ENCODE measurements around the gene GNG13. TPM values are rescaled to one million over a fixed set of nuclear protein-coding genes. Genes with fewer than 3 reads are reported as not detected.

The GNG13 gene
- total and polyA plus RNA-seq, 7 donors, result not detected

GRCh38 chr16:797120-797420, 3.5 kb downstream of the GNG13 start:
- intact Hi-C loops (cut with DNase I), result no loop called here
- H3K36me3 ChIP-seq (ENCODE audit: insufficient read depth in 1 of 2, low read depth in 1 of 2), result no peaks in the 10 kb centered on the region
- H3K4me3 ChIP-seq, result no peak overlapping the region
- DNase-seq (no peak), ATAC-seq (no peak)
- WGBS, 3 donors, result 88 to 100% (median 96%) methylated on average over 1 to 2 of the region's 2 CpGs
- TF ChIP-seq CTCF (IDR thresholded peaks at IDR 0.05), result no peak
- no peaks in the 10 kb centered on the region for H3K9me3 ChIP-seq
- H3K27ac ChIP-seq, result no peak overlapping the region
- H3K27me3 ChIP-seq (ENCODE audit: insufficient read depth in 3 of 3, low read length in 2 of 3), result peaks cover 0 to 39% (median 17%) of the 10 kb centered on the region in 3 donors
- no peaks in the 10 kb centered on the region for H3K4me1 ChIP-seq

- Histone ChIP-seq H3K9me3 (no peaks in the 10 kb centered on the region), H3K4me1 (no peaks in the 10 kb centered on the region), H3K4me3 (no peak overlapping the region), H3K27ac (no peak overlapping the region), H3K27me3 (ENCODE audit: insufficient read depth in 3 of 3, low read length in 2 of 3) (peaks cover 0 to 33% (median 12%) of the 10 kb centered on the region in 3 donors), H3K36me3 (ENCODE audit: insufficient read depth in 1 of 2, low read depth in 1 of 2) (no peaks in the 10 kb centered on the region)
- no peak for TF ChIP-seq CTCF (IDR thresholded peaks at IDR 0.05)
- ATAC-seq, result no peak
- DNase-seq, result peak in 1 of 2 donors; percentile 46
- WGBS, 3 donors, result 93 to 95% (median 94%) methylated on average over 37 to 38 of the region's 38 CpGs
- intact Hi-C loops (cut with DNase I), result no loop called here
Measured at GRCh38 chr16:796296-797119, 4.0 kb downstream of the GNG13 start.

- WGBS, 3 donors, result 81 to 84% (median 84%) methylated on average over 29 to 31 of the region's 33 CpGs
- TF ChIP-seq CTCF (IDR thresholded peaks at IDR 0.05), result no peak
- Histone ChIP-seq H3K4me3 (no peak overlapping the region), H3K36me3 (ENCODE audit: insufficient read depth in 1 of 2, low read depth in 1 of 2) (no peaks in the 10 kb centered on the region), H3K9me3 (no peaks in the 10 kb centered on the region), H3K4me1 (no peaks in the 10 kb centered on the region), H3K27me3 (ENCODE audit: insufficient read depth in 3 of 3, low read length in 2 of 3) (peaks cover 0 to 25% (median 6%) of the 10 kb centered on the region in 3 donors), H3K27ac (no peak overlapping the region)
- ATAC-seq (no peak), DNase-seq (peak in 1 of 2 donors; percentile 44)
- intact Hi-C loops (cut with DNase I), result no loop called here
Measured at GRCh38 chr16:795580-796229, 4.8 kb downstream of the GNG13 start.

GRCh38 chr16:794853-795466, 5.6 kb downstream of the GNG13 start:
- Histone ChIP-seq H3K36me3 (ENCODE audit: insufficient read depth in 1 of 2, low read depth in 1 of 2) (no peaks in the 10 kb centered on the region), H3K4me3 (no peak overlapping the region), H3K27me3 (ENCODE audit: insufficient read depth in 3 of 3, low read length in 2 of 3) (peaks cover 0 to 19% (median 3%) of the 10 kb centered on the region in 3 donors), H3K9me3 (no peaks in the 10 kb centered on the region), H3K27ac (no peak overlapping the region), H3K4me1 (no peaks in the 10 kb centered on the region)
- no peak for ATAC-seq
- TF ChIP-seq CTCF (IDR thresholded peaks at IDR 0.05), result no peak
- no peak for DNase-seq
- intact Hi-C loops (cut with DNase I), result no loop called here
- 83 to 86% (median 83%) methylated on average over 29 to 31 of the region's 31 CpGs for WGBS, 3 donors

All from psoas muscle (tissue), 8 donors.